ENCODE measurements around the gene ATP1A1. TPM values are rescaled to one million over a fixed set of nuclear protein-coding genes. Genes with fewer than 3 reads are reported as not detected.

ATP1A1 gene
- total RNA-seq, 1 experiment from 2014 or later = 50.9 TPM

DNA sequence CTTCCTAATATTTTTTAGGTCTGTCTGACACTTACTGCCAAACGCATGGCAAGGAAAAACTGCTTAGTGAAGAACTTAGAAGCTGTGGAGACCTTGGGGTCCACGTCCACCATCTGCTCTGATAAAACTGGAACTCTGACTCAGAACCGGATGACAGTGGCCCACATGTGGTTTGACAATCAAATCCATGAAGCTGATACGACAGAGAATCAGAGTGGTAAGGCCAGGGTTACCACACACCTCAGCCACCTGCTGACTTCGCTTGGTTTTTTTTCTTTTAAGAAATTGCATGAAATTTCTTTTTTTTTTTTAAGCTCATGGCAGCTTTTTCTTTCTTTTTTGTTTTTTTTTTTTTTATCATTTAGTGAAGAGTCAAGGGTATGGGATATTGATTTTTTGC lies 17.2 kb downstream of the ATP1A1 start:
- DNase-seq (ENCODE audit: low spot score) = no peak

DNA sequence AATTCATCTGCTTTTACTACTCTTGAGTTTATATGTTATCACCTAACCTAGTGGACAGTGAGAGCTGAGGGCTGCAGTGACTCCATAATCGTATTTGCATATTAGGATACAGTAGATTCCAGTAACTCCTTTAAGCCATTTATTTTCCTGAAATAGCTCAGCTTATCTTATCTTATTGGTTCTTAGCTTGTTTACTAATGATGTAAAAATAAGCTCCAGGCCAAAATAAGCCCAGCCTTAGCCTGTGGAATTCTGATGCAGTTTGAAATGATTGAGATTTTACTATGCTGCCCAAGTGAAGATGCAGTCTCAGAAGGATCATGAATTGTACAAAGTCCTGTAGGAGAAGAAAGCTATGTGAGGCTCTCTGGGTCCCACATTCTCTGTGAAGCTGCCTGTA lies 18.1 kb downstream of the ATP1A1 start:
- DNase-seq (ENCODE audit: low spot score) = no peak

DNA sequence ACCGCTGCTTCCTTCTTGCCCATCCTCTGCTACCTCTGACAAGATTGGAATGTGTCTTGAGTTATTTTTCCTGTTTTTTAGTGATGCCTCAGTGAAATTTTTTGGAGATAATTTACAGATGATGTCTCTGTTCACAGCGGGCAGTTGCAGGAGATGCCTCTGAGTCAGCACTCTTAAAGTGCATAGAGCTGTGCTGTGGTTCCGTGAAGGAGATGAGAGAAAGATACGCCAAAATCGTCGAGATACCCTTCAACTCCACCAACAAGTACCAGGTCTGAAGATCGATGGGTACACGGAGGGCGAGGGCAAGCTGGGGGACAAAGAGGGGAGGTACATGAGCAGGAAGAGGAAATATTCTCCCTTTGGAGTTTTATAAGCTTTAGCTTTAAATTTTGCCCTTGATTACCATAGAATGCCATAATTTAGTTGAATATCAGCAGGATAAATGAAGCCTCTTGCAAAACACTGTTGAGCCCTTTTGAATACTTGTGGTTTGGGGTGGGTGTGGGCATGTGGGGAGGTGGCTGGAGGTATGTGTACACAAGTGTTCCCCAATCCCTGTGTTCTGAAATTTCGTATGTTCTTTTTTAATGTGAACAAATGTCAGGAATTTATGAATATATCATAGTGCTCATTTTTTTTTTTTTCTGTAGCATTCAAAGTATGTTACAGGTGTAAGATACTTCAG lies 19.8 kb downstream of the ATP1A1 start:
- DNase-seq (ENCODE audit: low spot score) = no peak

DNA sequence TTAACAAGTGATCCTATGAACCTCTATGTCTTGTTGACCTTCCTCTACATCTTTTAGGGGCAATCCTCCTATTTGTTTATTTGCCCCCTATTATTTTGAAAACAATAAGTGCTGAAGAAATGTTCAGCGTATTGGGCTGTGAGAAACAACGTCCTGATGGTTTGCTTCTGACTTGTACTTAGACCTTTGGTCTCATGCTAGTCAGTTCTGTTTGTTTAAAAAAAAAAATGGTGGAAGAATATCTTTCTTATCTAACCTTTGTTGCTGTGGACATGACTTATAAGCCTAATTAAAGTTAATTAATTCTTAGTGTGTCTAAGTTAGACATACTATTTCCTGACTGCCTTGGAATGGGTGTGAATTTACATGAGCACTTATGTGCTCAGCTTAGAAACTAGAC lies 20.7 kb downstream of the ATP1A1 start:
- no peak for DNase-seq (ENCODE audit: low spot score)

DNA sequence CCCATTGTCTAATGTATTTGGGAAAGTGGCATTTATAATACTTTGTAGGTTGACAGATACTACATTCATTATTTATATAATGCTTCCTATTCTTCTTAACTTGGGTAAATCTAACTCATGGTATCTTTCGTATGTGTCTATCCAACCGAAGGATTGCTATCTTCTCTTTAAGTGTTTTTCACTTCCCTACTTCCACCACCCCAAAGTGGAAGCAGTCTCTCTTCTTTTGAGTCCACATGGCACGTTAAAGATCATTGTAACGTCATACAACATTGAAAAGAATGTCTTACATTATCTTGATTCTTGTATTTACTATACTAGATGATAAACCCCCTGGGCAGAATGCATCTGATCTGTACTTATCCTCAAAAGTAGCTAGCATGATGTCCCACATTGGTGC lies 21.2 kb downstream of the ATP1A1 start:
- no peak for DNase-seq (ENCODE audit: low spot score)

DNA sequence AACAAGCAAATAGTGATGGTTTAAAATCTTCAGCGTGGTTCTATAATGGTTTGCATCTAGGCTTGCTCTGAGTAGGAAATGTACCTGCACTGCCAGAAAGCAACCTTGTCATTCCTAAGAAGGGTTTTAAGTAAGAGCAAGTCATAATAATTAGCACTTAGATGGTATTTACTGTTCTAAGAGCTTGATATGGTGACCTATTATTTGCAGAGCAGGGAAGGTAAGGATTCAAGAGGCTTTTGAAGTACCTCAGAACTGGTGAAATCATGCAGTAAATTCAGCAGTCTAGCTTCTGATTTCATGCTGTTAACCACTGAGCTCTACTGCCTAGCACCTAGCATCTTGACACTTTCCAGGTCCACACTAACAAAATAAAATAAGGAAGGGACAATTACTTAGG lies 23.7 kb downstream of the ATP1A1 start:
- no peak for DNase-seq (ENCODE audit: low spot score)

DNA sequence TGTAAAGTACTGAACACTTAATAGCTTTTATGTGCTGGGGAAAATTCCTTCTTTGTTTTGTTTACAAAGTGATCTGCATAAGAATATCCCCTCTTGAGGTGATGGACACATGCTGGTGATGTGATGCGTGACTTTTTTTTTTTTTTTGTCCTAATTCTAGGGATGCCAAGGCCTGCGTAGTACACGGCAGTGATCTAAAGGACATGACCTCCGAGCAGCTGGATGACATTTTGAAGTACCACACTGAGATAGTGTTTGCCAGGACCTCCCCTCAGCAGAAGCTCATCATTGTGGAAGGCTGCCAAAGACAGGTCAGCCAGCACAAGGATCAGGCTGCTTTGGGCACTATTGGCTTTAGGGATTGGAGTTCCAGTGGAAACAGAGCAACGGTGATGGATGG lies 24.7 kb downstream of the ATP1A1 start:
- no peak for DNase-seq (ENCODE audit: low spot score)

DNA sequence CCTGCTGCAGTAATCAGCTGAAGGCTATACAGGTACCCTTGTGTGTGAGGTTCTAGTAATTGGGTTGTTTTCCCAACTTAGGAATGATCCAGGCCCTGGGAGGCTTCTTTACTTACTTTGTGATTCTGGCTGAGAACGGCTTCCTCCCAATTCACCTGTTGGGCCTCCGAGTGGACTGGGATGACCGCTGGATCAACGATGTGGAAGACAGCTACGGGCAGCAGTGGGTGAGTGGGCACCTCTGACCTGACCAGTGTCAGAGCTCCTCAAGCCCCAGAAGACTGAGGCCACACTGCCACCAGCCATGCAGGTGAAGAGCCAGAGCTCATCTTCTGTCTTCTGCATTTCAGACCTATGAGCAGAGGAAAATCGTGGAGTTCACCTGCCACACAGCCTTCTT lies 27.7 kb downstream of the ATP1A1 start:
- DNase-seq (ENCODE audit: low spot score) = no peak

DNA sequence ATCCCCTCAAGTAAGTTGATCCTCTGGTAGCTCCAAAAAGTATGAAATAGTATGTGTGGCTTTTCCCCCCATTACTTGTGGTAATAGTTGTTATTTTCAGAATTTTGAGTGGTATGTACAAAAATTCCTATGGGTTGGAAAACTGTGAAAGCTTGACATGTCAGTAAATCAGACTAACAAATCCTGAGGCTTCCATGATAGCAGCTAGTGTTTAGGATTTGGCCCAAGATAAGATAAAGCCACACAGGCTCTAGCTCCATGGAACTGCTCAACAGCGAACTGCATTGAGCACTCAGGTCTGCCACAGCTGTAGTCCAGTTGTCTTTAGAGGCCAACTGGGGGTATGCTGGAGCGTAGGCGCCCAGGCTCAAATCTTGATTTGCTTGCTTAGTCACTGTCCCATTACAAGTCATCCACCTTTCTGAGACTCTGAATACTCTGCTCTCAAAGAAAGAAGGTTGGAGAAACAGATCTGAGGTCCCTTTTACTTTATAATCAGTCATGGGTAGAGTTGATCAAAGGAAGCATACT lies 28.7 kb downstream of the ATP1A1 start:
- DNase-seq (ENCODE audit: low spot score) = no peak

DNA sequence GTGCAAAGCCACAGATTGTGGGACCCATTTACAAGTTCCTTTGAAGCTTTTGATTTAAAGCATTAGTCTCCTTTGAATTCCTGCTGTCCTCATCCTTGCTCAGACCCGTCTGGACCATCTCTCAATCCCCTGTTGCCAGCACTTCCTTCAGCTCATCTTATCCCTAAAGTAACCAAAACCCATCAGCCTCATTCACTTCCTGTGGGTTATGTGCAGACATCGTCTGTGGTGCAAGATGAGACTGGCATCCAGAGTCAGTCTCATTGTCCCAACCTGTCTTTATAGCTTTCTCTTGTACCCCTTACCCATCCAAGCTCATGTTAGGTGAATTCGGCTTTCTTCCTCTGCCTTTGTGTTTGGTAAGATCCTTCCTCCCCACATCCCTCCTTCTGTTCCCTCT lies 29.3 kb downstream of the ATP1A1 start:
- no peak for DNase-seq (ENCODE audit: low spot score)

DNA sequence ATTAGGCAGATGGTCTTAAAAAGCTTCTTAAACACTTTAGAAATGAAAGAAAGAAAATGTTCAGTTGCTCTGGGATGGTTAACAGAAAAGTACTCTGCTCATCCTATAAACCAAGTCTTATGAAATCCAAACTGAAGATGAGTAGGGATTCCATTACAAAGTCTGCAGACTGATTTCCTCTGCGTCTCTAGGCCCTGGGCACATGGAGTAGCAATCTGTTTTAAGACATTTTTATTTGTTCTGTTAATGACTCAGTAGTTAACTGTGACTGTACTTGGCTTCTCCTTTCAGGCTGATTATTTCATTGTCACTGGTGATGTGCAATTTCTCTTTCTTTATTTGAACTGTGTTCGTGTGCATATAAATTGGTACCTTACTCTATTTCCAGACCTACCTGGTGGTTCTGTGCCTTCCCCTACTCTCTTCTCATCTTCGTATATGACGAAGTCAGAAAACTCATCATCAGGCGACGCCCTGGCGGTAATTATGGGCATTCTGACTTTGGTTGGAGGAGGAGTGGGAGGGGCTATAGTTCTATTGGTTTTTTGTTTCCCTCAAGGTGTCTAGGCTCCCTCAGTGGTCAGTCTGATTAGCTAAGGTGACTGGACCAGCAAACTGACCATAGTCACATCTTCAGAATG lies 30.6 kb downstream of the ATP1A1 start:
- no peak for DNase-seq (ENCODE audit: low spot score)

DNA sequence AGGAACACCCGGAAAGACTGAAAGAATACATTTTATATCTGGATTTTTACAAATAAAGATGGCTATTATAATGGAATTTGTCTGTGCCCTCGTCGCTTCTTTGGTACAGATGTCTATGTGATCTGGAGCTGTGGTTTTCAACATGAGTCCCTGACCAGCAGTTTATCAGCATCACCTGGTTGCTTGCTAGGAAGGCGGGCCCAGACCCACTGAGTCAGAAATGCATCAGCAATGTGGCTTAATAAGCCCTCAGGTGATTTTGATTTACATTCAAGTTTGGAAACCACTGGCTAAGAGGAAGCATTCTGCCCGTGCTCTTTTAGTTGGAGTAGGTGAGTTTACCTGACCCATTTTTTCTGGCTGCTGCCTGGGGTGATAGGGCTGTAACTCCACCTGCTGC lies 31.7 kb downstream of the ATP1A1 start:
- no peak for DNase-seq (ENCODE audit: low spot score)

DNA sequence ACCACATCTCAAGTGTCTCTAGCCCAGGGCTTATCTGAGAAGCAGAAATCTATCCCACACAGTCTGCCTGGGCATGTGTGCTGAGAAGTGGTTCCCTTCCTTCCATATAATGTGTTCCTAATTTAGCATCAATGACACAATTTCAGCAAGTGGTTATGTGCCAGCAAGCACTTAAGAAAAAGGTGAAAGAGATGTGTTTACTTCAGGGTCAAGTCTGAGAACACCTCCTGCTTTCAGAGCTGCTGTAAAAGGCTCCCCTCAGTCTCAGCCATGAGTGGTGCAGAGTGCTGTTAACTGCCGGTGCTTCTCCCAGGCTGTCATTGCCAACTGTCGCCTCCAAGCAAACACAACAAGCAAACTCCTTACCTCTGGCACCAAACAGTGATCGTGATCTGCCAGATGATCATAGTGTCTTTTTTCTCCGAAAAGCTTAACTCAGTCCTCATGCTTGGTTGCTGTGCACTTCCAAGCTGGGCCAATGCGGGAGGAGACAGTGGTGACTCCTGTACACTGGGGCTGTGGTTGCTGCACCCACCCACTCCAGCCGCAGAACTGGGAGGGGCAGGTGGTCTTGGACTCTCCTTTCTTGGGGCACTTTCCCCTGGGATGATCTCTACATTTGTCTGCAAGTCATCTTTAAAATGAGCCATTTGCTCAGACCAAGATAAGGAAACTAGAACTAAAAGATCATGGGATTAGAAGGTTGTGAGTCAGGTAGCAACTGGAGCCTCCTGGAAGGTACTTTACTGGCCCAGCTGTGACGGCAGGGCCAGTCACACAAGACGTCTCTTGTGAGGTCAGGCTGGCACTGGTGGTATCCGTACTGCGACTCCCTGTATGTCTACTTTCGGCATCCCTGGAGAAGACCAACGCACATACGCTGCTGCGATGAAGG lies 32.4 kb downstream of the ATP1A1 start:
- no peak for DNase-seq (ENCODE audit: low spot score)

DNA sequence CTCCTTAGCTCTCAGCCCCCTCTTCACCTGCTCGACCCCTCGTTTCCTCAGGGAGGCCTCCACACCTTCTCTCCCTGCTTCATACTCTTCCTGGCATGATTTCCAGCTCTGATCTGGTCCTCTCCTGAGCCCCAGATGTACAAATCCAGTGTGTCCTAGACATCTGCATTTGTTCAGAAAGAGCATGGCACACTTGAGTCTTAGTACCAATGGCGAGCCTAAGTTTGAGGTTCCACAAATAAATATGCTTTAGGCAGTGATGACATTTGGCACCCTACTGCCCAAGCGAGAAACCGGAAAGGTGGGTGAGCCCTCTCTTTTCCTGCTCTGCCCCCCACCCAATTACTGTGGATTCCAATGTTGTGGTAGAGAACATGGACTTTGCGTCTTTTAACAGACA lies 34.0 kb downstream of the ATP1A1 start:
- DNase-seq (ENCODE audit: low spot score) = no peak

DNA sequence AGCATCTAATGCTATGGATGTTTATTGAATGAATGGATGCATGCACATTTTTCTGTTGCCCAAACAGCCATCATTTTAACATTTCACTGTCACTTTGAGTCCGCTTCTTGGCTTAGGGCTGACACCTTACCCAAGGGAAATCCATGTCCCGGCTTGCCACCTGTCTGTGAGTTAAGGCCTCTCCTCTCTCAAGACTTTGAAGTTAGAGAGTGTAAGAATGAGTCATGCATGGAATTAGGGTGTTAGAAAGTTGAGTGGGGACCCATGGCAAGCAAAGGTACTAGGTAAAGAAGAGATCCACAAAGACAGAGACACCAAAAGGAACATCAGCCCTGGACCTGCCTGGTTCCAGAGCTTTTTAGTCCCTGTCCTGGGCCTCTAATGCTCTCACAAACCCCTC lies 35.1 kb downstream of the ATP1A1 start:
- no peak for DNase-seq (ENCODE audit: low spot score)

DNA sequence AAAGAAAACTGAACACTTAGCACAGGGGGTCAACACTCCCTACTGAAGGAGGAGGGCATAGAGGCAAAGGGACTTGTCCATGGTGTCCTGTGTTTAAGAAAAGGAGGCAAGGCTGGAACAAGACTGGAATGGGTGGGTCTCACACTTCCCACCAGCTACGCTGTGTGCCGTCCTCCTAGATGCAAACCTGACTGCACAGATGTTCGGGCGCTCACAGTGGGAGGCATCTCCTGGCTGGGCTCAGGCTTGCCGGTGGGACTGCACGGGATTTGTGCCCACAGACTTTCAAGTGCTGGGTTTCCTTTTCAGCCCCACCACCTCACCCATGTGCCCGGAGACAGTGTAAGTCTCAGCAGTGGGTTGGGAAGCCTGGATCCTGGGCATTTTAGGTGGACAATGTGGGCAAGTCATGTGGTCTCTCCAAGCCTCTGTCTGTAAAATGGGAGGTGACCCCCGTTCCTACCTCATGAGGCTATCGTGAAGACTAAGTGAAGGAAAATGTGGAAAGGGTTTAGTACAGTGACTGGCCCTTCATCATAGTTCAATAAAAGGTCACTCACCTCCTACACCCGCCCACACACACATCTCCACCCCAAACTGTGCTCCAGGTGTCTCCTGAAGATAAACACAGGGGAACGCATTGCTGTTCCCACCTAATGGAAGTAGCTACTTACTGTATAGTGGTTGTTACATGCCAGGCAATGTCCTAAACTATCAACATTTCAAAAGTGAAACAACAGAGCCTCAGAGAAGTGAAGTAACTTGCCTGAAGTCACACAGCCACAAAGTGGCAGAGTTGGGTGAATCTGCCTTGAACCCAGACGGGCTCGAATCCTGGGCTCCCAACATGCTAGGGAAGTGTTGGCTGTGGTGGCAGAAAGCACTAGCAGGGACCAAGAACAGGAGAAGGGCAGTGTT lies 36.0 kb downstream of the ATP1A1 start:
- no peak for DNase-seq (ENCODE audit: low spot score)

DNA sequence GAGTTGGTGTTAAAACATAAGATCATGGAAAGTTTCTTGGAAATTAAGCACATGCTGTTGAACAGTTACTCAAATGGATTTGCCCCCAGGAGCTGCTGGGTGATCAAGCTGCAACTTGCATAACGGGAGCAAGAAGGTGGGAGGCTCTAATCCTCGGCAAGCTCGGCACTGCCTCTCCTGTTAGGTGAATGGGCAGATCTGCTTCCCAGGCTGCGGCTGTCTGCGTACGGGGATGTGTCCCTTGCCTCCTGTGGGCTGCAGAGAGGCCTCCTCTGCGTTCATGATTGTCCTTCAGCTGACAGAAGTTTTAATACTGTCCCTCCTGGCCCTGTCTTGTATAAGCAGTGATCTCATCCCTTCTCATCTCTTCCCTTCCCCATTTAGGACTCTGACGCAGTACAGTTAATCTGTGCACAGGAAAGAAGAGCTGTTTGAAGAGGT lies 36.7 kb downstream of the ATP1A1 start:
- DNase-seq (ENCODE audit: low spot score) = no peak

DNA sequence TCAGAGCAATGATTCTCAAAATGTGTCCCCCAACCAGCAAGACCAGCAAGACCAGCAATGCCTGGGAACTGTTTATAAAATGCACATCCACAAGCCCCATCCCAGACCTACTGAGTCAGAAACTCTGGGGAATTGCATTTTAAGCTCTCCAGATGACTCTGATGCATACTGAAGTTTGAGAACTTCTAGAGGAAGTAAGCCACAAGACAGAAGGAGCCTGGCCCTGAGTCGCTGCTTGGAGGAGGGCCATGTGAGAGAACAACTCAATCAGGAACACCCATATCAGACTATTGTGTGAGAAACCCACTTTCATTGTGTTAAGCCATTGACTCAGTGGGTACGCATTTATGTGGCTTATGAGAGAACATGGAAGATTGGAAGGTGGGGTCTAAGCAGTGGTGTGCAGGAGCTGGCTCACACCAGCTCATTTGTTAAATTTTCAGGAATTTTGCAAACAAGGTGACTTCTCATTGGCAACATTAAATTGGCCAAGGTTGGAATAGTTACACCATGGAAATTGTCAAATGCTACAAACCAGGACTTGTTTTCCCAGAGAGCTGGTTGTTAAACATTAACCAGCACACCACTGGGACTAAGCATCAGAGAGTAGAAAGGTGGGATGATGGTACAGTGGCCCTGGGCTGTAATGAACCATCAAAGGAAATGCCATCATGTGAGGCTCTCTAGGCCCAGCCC lies 38.9 kb downstream of the ATP1A1 start:
- DNase-seq (ENCODE audit: low spot score) = no peak

DNA sequence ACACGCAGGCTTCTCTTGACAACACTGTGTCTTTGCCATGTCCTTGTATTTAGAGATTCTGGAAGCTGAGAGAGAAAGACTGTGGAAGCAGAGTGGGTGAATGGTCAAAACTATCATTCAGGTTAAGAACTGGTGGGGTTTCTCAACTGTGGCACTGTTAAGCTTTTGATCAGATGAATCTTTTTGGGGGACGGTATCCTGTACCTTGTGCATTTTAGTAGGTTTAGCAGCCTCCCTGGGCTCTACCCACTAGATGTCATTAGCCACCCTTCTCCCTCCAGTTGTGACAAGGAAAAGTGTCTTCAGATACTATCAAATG lies 39.4 kb downstream of the ATP1A1 start:
- no peak for DNase-seq (ENCODE audit: low spot score)

DNA sequence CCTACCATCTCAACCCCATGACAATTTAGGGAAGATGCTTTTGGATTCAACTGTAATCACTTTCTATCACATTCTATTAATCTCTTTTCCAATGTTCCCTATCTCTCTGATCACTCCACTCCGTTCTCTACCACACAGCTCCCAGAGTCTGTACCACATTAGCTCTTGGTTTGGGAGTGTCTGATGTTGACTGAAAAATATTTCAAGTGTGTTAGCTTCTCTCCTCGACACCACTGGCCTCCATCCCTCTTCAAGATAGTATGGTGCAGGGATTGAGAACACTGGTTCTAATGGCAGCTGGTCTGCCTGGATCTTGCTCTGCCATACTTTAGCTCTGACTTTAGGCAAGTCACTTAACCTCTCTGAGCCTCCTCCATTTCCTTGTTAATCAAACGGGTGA lies 39.9 kb downstream of the ATP1A1 start:
- DNase-seq (ENCODE audit: low spot score) = no peak

DNA sequence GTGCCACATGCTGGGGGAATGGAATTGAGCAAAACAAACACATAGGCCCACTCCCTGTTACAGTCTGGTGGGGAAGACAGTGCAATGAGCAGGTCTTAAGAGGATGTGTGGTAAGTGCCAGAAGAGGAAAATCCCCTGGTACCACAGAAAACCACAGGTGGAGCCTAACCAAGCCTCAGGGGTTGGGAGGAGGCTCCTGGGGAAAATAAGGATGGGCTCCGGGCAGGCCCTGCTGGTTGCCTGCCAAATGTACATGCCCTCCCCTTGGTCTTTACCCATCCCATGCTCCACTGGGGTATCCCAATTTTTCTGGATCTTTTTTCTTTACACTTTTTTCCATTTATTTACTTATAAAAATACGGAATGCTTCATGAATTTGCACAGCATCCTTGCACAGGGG lies 40.4 kb downstream of the ATP1A1 start:
- no peak for DNase-seq (ENCODE audit: low spot score)
